K562 (cell line): Measurements from ENCODE around the gene ATXN7. TPM values are rescaled to one million over a fixed set of nuclear protein-coding genes. Genes with fewer than 3 reads are reported as not detected.

Experiments used
- ATF7 ChIP-seq: fragments of 450-650 bp; IDR thresholded peaks from 2 replicates; pipeline ENCODE4 v1.7.1; 2014; ENCODE audit warnings: mild to moderate bottlenecking, moderate library complexity
- ESRRA ChIP-seq: fragments of 450-650 bp; IDR thresholded peaks from 2 replicates; pipeline ENCODE4 v1.6.1; 2014; ENCODE audit warnings: low read depth, mild to moderate bottlenecking, moderate library complexity, borderline replicate concordance
- HIVEP1 ChIP-seq: fragments of 250-450 bp; sonication (Bioruptor Pico); IDR thresholded peaks from 2 replicates; pipeline ENCODE4 v1.4.0; 2020; ENCODE audit warnings: mild to moderate bottlenecking
- HLTF ChIP-seq: fragments of 450-650 bp; IDR thresholded peaks from 2 replicates; pipeline ENCODE4 v1.6.1; 2016
- KAT7 ChIP-seq: sonication (generic); formaldehyde crosslinking; IDR thresholded peaks from 2 replicates; pipeline ENCODE4 v1.8.0; 2022; ENCODE audit warnings: missing genetic modification reagents, mild to moderate bottlenecking, borderline replicate concordance
- MYNN ChIP-seq, 2 experiments: sonication (generic); formaldehyde crosslinking in 1 of 2; IDR thresholded peaks; 2 replicates each; pipeline versions ENCODE4 v1.5.0 to v1.6.1; 2016 to 2020; ENCODE audit warnings: antibody characterized with exemption in 1 of 2, missing genetic modification reagents in 1 of 2
- NEUROD1 ChIP-seq: fragments of 150-350 bp; IDR thresholded peaks from 2 replicates; pipeline ENCODE4 v1.6.1; 2014; ENCODE audit warnings: borderline replicate concordance, low read length, low read depth; ENCODE audit not compliant: partially characterized antibody
- RBM17 ChIP-seq: fragments of 200-400 bp; formaldehyde crosslinking; IDR thresholded peaks from 2 replicates; pipeline ENCODE4 v1.6.1; 2017; ENCODE audit warnings: low read depth, mild to moderate bottlenecking, low read length, borderline replicate concordance
- SAP30 ChIP-seq: fragments of 200-600 bp; sonication (generic); IDR thresholded peaks from 2 replicates; pipeline ENCODE4 v1.6.1; 2012; ENCODE audit warnings: borderline replicate concordance, low read depth, mild to moderate bottlenecking, moderate library complexity, low read length, control low read depth, inconsistent platforms; ENCODE audit not compliant: insufficient read depth, poor library complexity, severe bottlenecking
- XRCC5 ChIP-seq: fragments of 200-400 bp; formaldehyde crosslinking; IDR thresholded peaks from 2 replicates; pipeline ENCODE4 v1.6.1; 2017; ENCODE audit warnings: low read depth, mild to moderate bottlenecking, low read length
- ZNF124 ChIP-seq: sonication (generic); formaldehyde crosslinking; IDR thresholded peaks from 2 replicates; pipeline ENCODE4 v1.8.1; 2022; ENCODE audit warnings: missing genetic modification reagents
- ZNF561 ChIP-seq: fragments of 450-650 bp; formaldehyde crosslinking; conservative IDR thresholded peaks from 2 replicates; pipeline ENCODE4 v1.4.0; 2020; ENCODE audit warnings: mild to moderate bottlenecking, moderate library complexity
- ZNF695 ChIP-seq: fragments of 450-650 bp; formaldehyde crosslinking; IDR thresholded peaks from 2 replicates; pipeline ENCODE4 v1.4.0; 2020; ENCODE audit warnings: mild to moderate bottlenecking, moderate library complexity
- polyA plus RNA-seq, 8 experiments: library from polyadenylated mRNA; depleted of rRNA in 4 of 8; stranded (reverse) in 5 of 8; unstranded in 3 of 8; fragments of >200 nt; fragmentation: Nextera tagmentation in 2 of 8; fragmentation: Illumina TruSeq in 1 of 8; extraction: Ambion mirVana in 2 of 8; extraction: Trizol in 1 of 8; gene quantifications; 2 replicates each; pipeline versions ENCODE4 v1.2.1 to v1.2.3, GENCODE V29; 2011 to 2014; ENCODE audit warnings: inconsistent platforms in 1 of 8, missing spikeins in 1 of 8
- total RNA-seq, 7 experiments: library from RNA; depleted of rRNA in 6 of 7; stranded (reverse); fragments of >200 nt in 6 of 7; fragmentation: Illumina TruSeq in 2 of 7; extraction: Trizol in 2 of 7; gene quantifications; 2 replicates each; pipeline versions ENCODE4 v1.2.1 to v1.2.3, GENCODE V29; 2011 to 2021; ENCODE audit warnings: low replicate concordance in 1 of 7
- TF ChIP-seq, protein P1 (sequence below): fragments of 450-650 bp; conservative IDR thresholded peaks from 2 replicates; pipeline ENCODE4 v1.6.1; 2016; ENCODE audit warnings: missing genetic modification characterization, low read depth, mild to moderate bottlenecking, control low read depth, missing compliant biosample characterization
- TF ChIP-seq, protein P2 (sequence below), 2 experiments: fragments of 450-650 bp; formaldehyde crosslinking in 1 of 2; IDR thresholded peaks; 2 replicates each; pipeline versions ENCODE4 v1.4.0 to v1.6.1; 2014 to 2020; ENCODE audit warnings: mild to moderate bottlenecking in 2 of 2, borderline replicate concordance in 1 of 2, low read depth in 1 of 2
- TF ChIP-seq, protein P3 (sequence below): fragments of 450-650 bp; formaldehyde crosslinking; IDR thresholded peaks from 2 replicates; pipeline ENCODE4 v1.4.0; 2022; ENCODE audit warnings: missing genetic modification characterization

ATXN7 gene
- total and polyA plus RNA-seq, 9 of the 15 experiments (the other 6 are each of a cell fraction or from before 2014, with no cell fraction given), result 0.41 to 9.2 (median 6.7) TPM

DNA sequence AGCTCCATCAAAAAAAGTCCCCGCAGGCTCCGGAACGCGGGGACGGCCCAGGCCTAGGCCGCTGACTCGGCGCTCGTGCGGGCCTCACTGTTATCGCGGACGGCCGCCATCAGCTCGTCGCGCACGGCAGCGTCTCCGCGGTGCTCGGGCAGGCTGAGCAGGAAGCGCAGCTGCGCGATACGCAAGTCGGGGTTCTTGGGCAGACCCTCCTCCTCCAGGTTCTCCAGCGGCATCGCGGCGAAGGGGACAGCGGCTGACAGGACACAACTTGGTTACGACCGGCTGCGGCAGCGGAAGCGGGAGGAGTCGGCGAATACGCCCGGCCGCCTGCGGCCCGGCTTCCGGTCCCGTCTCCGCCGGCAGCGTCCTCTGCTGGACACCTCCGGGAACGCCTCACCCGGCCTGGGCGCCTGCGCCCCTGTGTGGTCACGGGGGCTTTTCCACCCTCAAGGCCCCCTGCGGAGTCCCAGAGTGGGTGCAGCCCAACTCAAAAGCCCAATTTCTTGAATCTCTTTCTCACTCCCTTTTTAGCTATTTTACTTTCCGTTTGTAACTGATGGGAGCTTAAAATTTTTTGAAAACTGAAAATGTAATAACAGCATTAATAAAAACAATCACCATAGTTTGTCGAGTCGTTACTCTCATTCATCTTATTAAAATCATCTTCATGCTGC, 159.7 kb downstream of the ATXN7 start, which contains the start of gene PSMD6 (continued):
- TF ChIP-seq ZNF124 (CRISPR knock-in tag) (no peak), RBM17 (no peak), MYNN (IDR thresholded peaks at IDR 0.05) (0 out of 2 replicates have a peak, but pooled peaks have one; percentile 36), MYNN (CRISPR knock-in tag; IDR thresholded peaks at IDR 0.05) (no peak), HLTF (peak; percentile 42; the same call in 1 of the 2 replicates), SAP30 (peak; percentile 33), HIVEP1 (CRISPR knock-in tag) (no peak), ESRRA (peak; percentile 8; the same call in 1 of the 2 replicates), ATF7 (peak; percentile 61), NEUROD1 (no peak), ZNF561 (no peak), KAT7 (CRISPR knock-in tag) (0 out of 2 replicates have a peak, but pooled peaks have one; percentile 58), XRCC5 (0 out of 2 replicates have a peak, but pooled peaks have one; percentile 65), ZNF695 (CRISPR knock-in tag) (no peak)
- TF ChIP-seq, protein P1, sequence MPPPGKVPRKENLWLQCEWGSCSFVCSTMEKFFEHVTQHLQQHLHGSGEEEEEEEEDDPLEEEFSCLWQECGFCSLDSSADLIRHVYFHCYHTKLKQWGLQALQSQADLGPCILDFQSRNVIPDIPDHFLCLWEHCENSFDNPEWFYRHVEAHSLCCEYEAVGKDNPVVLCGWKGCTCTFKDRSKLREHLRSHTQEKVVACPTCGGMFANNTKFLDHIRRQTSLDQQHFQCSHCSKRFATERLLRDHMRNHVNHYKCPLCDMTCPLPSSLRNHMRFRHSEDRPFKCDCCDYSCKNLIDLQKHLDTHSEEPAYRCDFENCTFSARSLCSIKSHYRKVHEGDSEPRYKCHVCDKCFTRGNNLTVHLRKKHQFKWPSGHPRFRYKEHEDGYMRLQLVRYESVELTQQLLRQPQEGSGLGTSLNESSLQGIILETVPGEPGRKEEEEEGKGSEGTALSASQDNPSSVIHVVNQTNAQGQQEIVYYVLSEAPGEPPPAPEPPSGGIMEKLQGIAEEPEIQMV (tag), result no peak
- TF ChIP-seq, protein P2, sequence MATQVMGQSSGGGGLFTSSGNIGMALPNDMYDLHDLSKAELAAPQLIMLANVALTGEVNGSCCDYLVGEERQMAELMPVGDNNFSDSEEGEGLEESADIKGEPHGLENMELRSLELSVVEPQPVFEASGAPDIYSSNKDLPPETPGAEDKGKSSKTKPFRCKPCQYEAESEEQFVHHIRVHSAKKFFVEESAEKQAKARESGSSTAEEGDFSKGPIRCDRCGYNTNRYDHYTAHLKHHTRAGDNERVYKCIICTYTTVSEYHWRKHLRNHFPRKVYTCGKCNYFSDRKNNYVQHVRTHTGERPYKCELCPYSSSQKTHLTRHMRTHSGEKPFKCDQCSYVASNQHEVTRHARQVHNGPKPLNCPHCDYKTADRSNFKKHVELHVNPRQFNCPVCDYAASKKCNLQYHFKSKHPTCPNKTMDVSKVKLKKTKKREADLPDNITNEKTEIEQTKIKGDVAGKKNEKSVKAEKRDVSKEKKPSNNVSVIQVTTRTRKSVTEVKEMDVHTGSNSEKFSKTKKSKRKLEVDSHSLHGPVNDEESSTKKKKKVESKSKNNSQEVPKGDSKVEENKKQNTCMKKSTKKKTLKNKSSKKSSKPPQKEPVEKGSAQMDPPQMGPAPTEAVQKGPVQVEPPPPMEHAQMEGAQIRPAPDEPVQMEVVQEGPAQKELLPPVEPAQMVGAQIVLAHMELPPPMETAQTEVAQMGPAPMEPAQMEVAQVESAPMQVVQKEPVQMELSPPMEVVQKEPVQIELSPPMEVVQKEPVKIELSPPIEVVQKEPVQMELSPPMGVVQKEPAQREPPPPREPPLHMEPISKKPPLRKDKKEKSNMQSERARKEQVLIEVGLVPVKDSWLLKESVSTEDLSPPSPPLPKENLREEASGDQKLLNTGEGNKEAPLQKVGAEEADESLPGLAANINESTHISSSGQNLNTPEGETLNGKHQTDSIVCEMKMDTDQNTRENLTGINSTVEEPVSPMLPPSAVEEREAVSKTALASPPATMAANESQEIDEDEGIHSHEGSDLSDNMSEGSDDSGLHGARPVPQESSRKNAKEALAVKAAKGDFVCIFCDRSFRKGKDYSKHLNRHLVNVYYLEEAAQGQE (IDR thresholded peaks at IDR 0.05; ENCODE audit: borderline replicate concordance), result 0 out of 2 replicates have a peak, but pooled peaks have one; percentile 15
- TF ChIP-seq, protein P2 (CRISPR knock-in tag; IDR thresholded peaks at IDR 0.05; ENCODE audit: low read depth), result no peak
- TF ChIP-seq, protein P3, sequence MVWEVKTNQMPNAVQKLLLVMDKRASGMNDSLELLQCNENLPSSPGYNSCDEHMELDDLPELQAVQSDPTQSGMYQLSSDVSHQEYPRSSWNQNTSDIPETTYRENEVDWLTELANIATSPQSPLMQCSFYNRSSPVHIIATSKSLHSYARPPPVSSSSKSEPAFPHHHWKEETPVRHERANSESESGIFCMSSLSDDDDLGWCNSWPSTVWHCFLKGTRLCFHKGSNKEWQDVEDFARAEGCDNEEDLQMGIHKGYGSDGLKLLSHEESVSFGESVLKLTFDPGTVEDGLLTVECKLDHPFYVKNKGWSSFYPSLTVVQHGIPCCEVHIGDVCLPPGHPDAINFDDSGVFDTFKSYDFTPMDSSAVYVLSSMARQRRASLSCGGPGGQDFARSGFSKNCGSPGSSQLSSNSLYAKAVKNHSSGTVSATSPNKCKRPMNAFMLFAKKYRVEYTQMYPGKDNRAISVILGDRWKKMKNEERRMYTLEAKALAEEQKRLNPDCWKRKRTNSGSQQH (CRISPR knock-in tag), result no peak
